Measurements from ENCODE around the gene LRRC15. TPM values are rescaled to one million over a fixed set of nuclear protein-coding genes. Genes with fewer than 3 reads are reported as not detected.

The LRRC15 gene
- total RNA-seq, 1 experiment from 2014 or later = not detected

DNA sequence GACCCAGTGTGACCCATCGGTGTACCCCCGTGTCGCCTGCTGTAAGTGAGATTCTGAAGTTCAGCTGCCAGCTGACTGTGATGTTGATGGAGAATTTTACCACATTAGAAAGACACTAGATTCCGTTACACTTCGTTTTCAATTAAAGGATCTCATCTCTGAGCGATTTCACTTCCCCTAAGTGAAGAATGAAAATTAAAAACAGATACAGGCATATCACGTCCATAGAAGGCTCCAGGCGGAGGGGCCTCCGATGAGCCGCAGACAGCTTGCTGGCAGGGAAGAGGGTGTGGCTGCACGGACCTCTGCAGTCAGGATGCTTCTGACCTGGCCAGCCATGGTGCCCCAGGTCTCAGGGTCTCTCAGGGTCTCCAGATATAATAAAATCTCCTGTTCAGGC, 11.9 kb downstream of the LRRC15 start:
- no peaks in the 10 kb centered on the region for H3K36me3 Mint-ChIP-seq (ENCODE audit: insufficient read depth, unreplicated experiment)
- no peaks in the 10 kb centered on the region for H3K4me1 Mint-ChIP-seq (ENCODE audit: low read depth, unreplicated experiment)
- DNase-seq = no peak
- TF ChIP-seq, protein P1, sequence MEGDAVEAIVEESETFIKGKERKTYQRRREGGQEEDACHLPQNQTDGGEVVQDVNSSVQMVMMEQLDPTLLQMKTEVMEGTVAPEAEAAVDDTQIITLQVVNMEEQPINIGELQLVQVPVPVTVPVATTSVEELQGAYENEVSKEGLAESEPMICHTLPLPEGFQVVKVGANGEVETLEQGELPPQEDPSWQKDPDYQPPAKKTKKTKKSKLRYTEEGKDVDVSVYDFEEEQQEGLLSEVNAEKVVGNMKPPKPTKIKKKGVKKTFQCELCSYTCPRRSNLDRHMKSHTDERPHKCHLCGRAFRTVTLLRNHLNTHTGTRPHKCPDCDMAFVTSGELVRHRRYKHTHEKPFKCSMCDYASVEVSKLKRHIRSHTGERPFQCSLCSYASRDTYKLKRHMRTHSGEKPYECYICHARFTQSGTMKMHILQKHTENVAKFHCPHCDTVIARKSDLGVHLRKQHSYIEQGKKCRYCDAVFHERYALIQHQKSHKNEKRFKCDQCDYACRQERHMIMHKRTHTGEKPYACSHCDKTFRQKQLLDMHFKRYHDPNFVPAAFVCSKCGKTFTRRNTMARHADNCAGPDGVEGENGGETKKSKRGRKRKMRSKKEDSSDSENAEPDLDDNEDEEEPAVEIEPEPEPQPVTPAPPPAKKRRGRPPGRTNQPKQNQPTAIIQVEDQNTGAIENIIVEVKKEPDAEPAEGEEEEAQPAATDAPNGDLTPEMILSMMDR (IDR thresholded peaks at IDR 0.05; ENCODE audit: unreplicated experiment) = no peak
- BruUV-seq (replicated peaks) = no TSS peak
- no peak overlapping the region for H3K27ac Mint-ChIP-seq (ENCODE audit: unreplicated experiment)
- CTCF ChIA-PET = interaction anchor here (1.1 to 1.5 kb wide), 2 partner anchors 12 kb away, joined by 3 read pairs; partner anchors contain the start of gene LRRC15
- intact Hi-C loops (cut with micrococcal nuclease; ENCODE audit: unreplicated experiment) = no loop called here
- no peak overlapping the region for H3K4me3 Mint-ChIP-seq (ENCODE audit: low read depth, unreplicated experiment)
- no peaks in the 10 kb centered on the region for H3K9me3 Mint-ChIP-seq (ENCODE audit: low read depth, unreplicated experiment)
- H3K27me3 Mint-ChIP-seq (ENCODE audit: unreplicated experiment) = peaks cover 69% of the 10 kb centered on the region

DNA sequence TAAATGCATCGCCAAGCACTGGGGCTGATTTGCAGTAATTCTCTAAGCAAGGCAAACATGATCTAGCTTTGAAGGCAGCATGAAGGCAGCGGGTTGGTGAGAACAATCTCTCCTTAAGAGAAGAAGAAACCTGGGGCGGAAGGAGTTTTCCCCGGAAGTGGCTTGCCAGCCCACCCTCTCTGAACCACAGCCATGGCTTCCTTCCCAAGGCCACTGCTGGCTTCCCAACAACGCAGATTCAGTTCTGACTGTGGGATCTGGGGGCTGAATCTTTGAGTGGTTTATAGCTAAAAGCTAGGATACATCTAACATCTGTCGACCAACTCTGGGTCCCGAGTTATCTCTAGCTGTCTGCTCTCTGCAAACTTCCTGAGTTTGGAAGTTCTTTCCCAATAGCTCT, 14.2 kb downstream of the LRRC15 start:
- intact Hi-C loops (cut with micrococcal nuclease; ENCODE audit: unreplicated experiment) = no loop called here
- H3K27ac Mint-ChIP-seq (ENCODE audit: unreplicated experiment) = no peak overlapping the region
- no TSS peak for BruUV-seq (replicated peaks)
- H3K4me1 Mint-ChIP-seq (ENCODE audit: low read depth, unreplicated experiment) = no peaks in the 10 kb centered on the region
- no peak overlapping the region for H3K4me3 Mint-ChIP-seq (ENCODE audit: low read depth, unreplicated experiment)
- no peaks in the 10 kb centered on the region for H3K9me3 Mint-ChIP-seq (ENCODE audit: low read depth, unreplicated experiment)
- H3K36me3 Mint-ChIP-seq (ENCODE audit: insufficient read depth, unreplicated experiment) = no peaks in the 10 kb centered on the region
- peaks cover 46% of the 10 kb centered on the region for H3K27me3 Mint-ChIP-seq (ENCODE audit: unreplicated experiment)
- TF ChIP-seq, protein P1 (IDR thresholded peaks at IDR 0.05; ENCODE audit: unreplicated experiment) = no peak
- DNase-seq = no peak
- CTCF ChIA-PET = interaction anchor here (0.7 to 1.1 kb wide), 3 partner anchors 8 to 66 kb away, joined by 3 to 8 read pairs (median 4); no protein-coding TSS in a partner anchor

DNA sequence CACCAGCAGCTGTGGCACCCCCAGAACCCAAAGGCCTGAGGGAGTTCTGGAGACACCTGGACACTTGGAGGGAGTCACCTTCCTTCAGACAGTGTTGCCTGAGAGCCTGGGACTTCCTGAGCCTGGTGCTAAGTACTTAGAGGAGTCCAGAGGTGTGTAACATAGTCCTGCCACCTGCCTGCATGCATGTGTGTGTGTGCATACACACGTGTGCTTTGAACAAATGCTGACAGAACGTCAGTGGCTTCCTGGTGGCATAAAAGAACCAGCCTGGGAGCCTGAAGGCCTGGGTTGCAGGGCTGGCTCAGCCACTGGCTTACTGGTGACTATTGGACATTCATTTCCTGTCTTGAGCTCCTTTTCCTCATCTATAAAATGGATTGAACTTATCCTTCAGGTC, 15.2 kb downstream of the LRRC15 start:
- Mint-ChIP-seq H3K36me3 (ENCODE audit: insufficient read depth, unreplicated experiment) (no peaks in the 10 kb centered on the region), H3K4me3 (ENCODE audit: low read depth, unreplicated experiment) (no peak overlapping the region)

DNA sequence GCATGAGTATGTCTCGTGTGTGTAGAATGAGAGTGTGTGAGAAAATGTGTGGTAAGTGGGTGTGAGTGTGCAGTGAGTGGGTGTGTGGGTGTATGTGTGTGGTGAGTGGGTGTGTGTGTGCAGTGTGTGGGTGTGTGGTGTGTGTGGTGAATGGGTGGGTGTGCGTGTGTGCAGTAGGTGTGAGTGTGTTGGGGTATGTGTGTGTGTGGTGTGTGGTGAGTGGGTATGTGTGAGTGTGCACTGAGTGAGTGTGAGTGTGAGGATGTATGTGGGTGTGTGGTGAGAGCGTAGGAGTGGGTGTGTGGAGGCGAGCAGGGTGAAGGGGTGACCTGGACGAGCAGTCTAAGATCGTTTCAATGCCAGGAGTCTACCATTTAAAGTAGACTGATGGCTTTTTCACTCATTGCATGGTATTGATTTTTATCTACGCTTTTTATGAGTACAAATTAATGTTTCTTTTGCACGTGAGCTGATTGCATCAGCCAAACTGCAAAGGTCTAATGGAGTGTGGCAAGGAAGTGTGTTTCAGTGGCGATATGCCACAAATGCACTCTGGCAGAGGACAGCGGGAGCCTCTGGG, 16.8 kb downstream of the LRRC15 start:
- CTCF ChIA-PET = no interaction called here
- Mint-ChIP-seq H3K9me3 (ENCODE audit: low read depth, unreplicated experiment) (no peaks in the 10 kb centered on the region), H3K36me3 (ENCODE audit: insufficient read depth, unreplicated experiment) (no peaks in the 10 kb centered on the region), H3K27me3 (ENCODE audit: unreplicated experiment) (peaks cover 20% of the 10 kb centered on the region), H3K4me3 (ENCODE audit: low read depth, unreplicated experiment) (no peak overlapping the region), H3K27ac (ENCODE audit: unreplicated experiment) (no peak overlapping the region), H3K4me1 (ENCODE audit: low read depth, unreplicated experiment) (no peaks in the 10 kb centered on the region)
- no peak for DNase-seq
- intact Hi-C loops (cut with micrococcal nuclease; ENCODE audit: unreplicated experiment) = no loop called here
- BruUV-seq (replicated peaks) = no TSS peak
- TF ChIP-seq, protein P1 (IDR thresholded peaks at IDR 0.05; ENCODE audit: unreplicated experiment) = no peak

More for the DNA sequence above, 15.2 kb downstream of the LRRC15 start:
- intact Hi-C loops (cut with micrococcal nuclease; ENCODE audit: unreplicated experiment) = no loop called here
- no peaks in the 10 kb centered on the region for H3K9me3 Mint-ChIP-seq (ENCODE audit: low read depth, unreplicated experiment)
- no peaks in the 10 kb centered on the region for H3K4me1 Mint-ChIP-seq (ENCODE audit: low read depth, unreplicated experiment)
- TF ChIP-seq, protein P1 (IDR thresholded peaks at IDR 0.05; ENCODE audit: unreplicated experiment) = no peak
- no peak overlapping the region for H3K27ac Mint-ChIP-seq (ENCODE audit: unreplicated experiment)
- no peak for DNase-seq
- CTCF ChIA-PET = no interaction called here
- BruUV-seq (replicated peaks) = no TSS peak
- H3K27me3 Mint-ChIP-seq (ENCODE audit: unreplicated experiment) = peaks cover 35% of the 10 kb centered on the region

Measured in Calu3 (cell line).